ENCODE results near the gene SAA1.

Gene SAA1

GRCh38 chr11:18271206-18271605, 5.1 kb downstream of the SAA1 start:
- Histone ChIP-seq H3K36me3 (ENCODE audit: insufficient read depth) (no peaks in the 10 kb centered on the region), H2AFZ (ENCODE audit: low read depth) (no peak overlapping the region), H3K4me2 (no peak overlapping the region), H3K27me3 (ENCODE audit: insufficient read depth, low read depth) (no peaks in the 10 kb centered on the region), H3K9ac (no peak overlapping the region), H4K20me1 (ENCODE audit: insufficient read depth) (no peaks in the 10 kb centered on the region), H3K79me2 (ENCODE audit: insufficient read depth, low read depth) (no peaks in the 10 kb centered on the region), H3K27ac (no peak overlapping the region), H3K4me3 (IDR thresholded peaks at IDR 0.05; ENCODE audit: insufficient read depth, low read depth, low read length) (no peak overlapping the region), H3K4me1 (ENCODE audit: low read depth, poor library complexity, severe bottlenecking) (peaks cover 11% of the 10 kb centered on the region)
- TF ChIP-seq, protein P1, sequence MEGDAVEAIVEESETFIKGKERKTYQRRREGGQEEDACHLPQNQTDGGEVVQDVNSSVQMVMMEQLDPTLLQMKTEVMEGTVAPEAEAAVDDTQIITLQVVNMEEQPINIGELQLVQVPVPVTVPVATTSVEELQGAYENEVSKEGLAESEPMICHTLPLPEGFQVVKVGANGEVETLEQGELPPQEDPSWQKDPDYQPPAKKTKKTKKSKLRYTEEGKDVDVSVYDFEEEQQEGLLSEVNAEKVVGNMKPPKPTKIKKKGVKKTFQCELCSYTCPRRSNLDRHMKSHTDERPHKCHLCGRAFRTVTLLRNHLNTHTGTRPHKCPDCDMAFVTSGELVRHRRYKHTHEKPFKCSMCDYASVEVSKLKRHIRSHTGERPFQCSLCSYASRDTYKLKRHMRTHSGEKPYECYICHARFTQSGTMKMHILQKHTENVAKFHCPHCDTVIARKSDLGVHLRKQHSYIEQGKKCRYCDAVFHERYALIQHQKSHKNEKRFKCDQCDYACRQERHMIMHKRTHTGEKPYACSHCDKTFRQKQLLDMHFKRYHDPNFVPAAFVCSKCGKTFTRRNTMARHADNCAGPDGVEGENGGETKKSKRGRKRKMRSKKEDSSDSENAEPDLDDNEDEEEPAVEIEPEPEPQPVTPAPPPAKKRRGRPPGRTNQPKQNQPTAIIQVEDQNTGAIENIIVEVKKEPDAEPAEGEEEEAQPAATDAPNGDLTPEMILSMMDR (conservative IDR thresholded peaks at IDR 0.05; ENCODE audit: low read depth, low read length): no peak

- H3K79me2 ChIP-seq (ENCODE audit: insufficient read depth, low read depth): no peaks in the 10 kb centered on the region
- H3K9ac ChIP-seq: no peak overlapping the region
- TF ChIP-seq, protein P1 (conservative IDR thresholded peaks at IDR 0.05; ENCODE audit: low read depth, low read length): no peak
- H3K4me3 ChIP-seq (IDR thresholded peaks at IDR 0.05; ENCODE audit: insufficient read depth, low read depth, low read length): no peak overlapping the region
- peaks cover 10% of the 10 kb centered on the region for H3K4me1 ChIP-seq (ENCODE audit: low read depth, poor library complexity, severe bottlenecking)
- H3K27ac ChIP-seq: no peak overlapping the region
- H4K20me1 ChIP-seq (ENCODE audit: insufficient read depth): no peaks in the 10 kb centered on the region
- H2AFZ ChIP-seq (ENCODE audit: low read depth): no peak overlapping the region
- no peaks in the 10 kb centered on the region for H3K27me3 ChIP-seq (ENCODE audit: insufficient read depth, low read depth)
- no peaks in the 10 kb centered on the region for H3K36me3 ChIP-seq (ENCODE audit: insufficient read depth)
- no peak overlapping the region for H3K4me2 ChIP-seq
These were observed 11.7 kb downstream of the SAA1 start for GRCh38 chr11:18277565-18278271.

DNA sequence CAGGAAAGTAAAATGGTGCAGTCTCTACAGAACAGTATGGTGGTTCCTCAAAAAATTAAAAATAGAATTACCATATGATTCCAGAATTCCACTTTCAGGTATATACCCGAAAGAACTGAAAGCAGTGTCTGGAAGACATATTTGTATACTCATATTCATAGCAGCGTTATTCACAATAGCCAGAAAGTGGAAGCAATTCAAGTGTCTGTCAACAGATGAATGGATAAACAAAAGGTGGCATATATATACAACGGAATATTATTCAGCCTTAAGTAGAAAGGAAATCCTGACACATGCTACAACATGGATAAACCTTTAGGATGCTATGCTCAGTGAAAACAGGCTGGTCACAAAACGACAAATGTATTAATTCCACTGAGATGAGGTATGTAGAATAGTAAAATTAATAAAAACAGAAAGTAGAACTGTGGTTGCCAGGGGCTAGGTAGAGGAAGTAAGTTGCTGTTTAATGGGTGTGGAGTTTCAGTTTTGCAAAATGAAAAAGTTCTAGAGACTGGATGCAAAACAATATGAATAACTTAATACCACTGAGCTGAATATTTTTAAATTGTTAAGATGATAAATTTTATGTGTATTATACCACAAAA, 14.5 kb downstream of the SAA1 start:
- Histone ChIP-seq H3K4me3 (IDR thresholded peaks at IDR 0.05; ENCODE audit: insufficient read depth, low read depth, low read length) (no peak overlapping the region), H4K20me1 (ENCODE audit: insufficient read depth) (no peaks in the 10 kb centered on the region), H3K27ac (no peak overlapping the region), H3K4me1 (ENCODE audit: low read depth, poor library complexity, severe bottlenecking) (peaks cover 10% of the 10 kb centered on the region), H2AFZ (ENCODE audit: low read depth) (no peak overlapping the region), H3K4me2 (peak overlapping the region; percentile 4; the same call in 1 of the 2 replicates), H3K27me3 (ENCODE audit: insufficient read depth, low read depth) (no peaks in the 10 kb centered on the region), H3K36me3 (ENCODE audit: insufficient read depth) (no peaks in the 10 kb centered on the region), H3K79me2 (ENCODE audit: insufficient read depth, low read depth) (no peaks in the 10 kb centered on the region), H3K9ac (no peak overlapping the region)
- TF ChIP-seq, protein P1 (conservative IDR thresholded peaks at IDR 0.05; ENCODE audit: low read depth, low read length): no peak

- Histone ChIP-seq H4K20me1 (ENCODE audit: insufficient read depth) (no peaks in the 10 kb centered on the region), H3K4me3 (IDR thresholded peaks at IDR 0.05; ENCODE audit: insufficient read depth, low read depth, low read length) (no peak overlapping the region), H3K79me2 (ENCODE audit: insufficient read depth, low read depth) (no peaks in the 10 kb centered on the region), H3K4me2 (no peak overlapping the region), H3K27me3 (ENCODE audit: insufficient read depth, low read depth) (no peaks in the 10 kb centered on the region), H3K36me3 (ENCODE audit: insufficient read depth) (no peaks in the 10 kb centered on the region), H2AFZ (ENCODE audit: low read depth) (no peak overlapping the region), H3K9ac (no peak overlapping the region), H3K27ac (no peak overlapping the region), H3K4me1 (ENCODE audit: low read depth, poor library complexity, severe bottlenecking) (peaks cover 10% of the 10 kb centered on the region)
- TF ChIP-seq, protein P1 (conservative IDR thresholded peaks at IDR 0.05; ENCODE audit: low read depth, low read length): no peak
These were observed 16.6 kb downstream of the SAA1 start for GRCh38 chr11:18282626-18283025.

Measured in KMS-11 (cell line).